ENCODE measurements around the gene PANX2. TPM values are rescaled to one million over a fixed set of nuclear protein-coding genes. Genes with fewer than 3 reads are reported as not detected.

Gene PANX2
- total RNA-seq, 1 donor = under 0.01 TPM

DNA sequence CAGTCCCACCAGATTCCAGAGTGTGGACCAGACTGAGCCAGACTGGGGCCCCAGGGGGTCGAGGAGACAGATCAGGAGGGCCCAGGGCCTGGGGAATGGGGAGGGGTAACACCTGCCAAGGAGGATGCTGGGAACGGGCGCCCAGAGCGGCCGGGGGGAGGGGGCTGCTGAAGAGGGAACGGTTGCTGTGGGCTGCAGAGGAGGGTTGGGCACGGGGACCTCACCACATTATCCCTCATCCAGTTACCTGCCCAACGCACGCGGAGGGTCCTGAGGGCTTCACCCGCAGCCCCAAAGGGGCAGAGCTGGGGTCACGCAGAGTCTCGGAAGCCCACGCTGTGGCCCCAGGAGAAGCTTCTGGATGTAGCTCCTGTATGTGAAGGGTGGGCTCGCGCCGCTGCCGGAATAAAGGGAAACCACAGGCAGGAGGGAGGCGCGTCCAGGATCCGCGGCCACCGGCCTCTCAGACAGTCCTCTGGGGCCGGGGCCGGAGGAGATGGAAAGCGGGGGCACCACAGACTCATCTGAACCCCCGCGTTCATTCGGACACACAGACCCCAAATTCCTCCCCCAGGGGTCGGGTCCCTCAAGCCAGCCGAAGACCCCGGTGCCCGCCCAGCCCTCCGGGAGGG lies 29.4 kb downstream of the PANX2 start:
- TF ChIP-seq, protein P1, sequence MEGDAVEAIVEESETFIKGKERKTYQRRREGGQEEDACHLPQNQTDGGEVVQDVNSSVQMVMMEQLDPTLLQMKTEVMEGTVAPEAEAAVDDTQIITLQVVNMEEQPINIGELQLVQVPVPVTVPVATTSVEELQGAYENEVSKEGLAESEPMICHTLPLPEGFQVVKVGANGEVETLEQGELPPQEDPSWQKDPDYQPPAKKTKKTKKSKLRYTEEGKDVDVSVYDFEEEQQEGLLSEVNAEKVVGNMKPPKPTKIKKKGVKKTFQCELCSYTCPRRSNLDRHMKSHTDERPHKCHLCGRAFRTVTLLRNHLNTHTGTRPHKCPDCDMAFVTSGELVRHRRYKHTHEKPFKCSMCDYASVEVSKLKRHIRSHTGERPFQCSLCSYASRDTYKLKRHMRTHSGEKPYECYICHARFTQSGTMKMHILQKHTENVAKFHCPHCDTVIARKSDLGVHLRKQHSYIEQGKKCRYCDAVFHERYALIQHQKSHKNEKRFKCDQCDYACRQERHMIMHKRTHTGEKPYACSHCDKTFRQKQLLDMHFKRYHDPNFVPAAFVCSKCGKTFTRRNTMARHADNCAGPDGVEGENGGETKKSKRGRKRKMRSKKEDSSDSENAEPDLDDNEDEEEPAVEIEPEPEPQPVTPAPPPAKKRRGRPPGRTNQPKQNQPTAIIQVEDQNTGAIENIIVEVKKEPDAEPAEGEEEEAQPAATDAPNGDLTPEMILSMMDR (IDR thresholded peaks at IDR 0.05; ENCODE audit: extremely low read depth, low read depth, low read length) = no peak
- peaks cover 22% of the 10 kb centered on the region for H4K20me1 ChIP-seq (ENCODE audit: insufficient read depth, low read length)
- peaks cover 9% of the 10 kb centered on the region for H3K4me1 ChIP-seq (ENCODE audit: insufficient read depth, low read length)
- H3K27ac ChIP-seq (ENCODE audit: low read depth, low read length) = no peak overlapping the region
- no peaks in the 10 kb centered on the region for H3K27me3 ChIP-seq (ENCODE audit: insufficient read depth, low read length)
- H3K9me3 ChIP-seq (ENCODE audit: low read depth, low read length) = no peaks in the 10 kb centered on the region
- H3K4me3 ChIP-seq (ENCODE audit: insufficient read depth, low read length) = peak overlapping the region; percentile 81
- H3K36me3 ChIP-seq (ENCODE audit: insufficient read depth, low read length) = peaks cover 14% of the 10 kb centered on the region
- peaks cover 31% of the 10 kb centered on the region for H3K79me2 ChIP-seq (ENCODE audit: insufficient read depth, low read length)
- no peak for DNase-seq (ENCODE audit: insufficient read length, low spot score, missing footprints)
- peak overlapping the region; percentile 75 for H3K4me2 ChIP-seq (ENCODE audit: insufficient read depth, low read length)
- no peak overlapping the region for H2AFZ ChIP-seq (ENCODE audit: low read length)

DNA sequence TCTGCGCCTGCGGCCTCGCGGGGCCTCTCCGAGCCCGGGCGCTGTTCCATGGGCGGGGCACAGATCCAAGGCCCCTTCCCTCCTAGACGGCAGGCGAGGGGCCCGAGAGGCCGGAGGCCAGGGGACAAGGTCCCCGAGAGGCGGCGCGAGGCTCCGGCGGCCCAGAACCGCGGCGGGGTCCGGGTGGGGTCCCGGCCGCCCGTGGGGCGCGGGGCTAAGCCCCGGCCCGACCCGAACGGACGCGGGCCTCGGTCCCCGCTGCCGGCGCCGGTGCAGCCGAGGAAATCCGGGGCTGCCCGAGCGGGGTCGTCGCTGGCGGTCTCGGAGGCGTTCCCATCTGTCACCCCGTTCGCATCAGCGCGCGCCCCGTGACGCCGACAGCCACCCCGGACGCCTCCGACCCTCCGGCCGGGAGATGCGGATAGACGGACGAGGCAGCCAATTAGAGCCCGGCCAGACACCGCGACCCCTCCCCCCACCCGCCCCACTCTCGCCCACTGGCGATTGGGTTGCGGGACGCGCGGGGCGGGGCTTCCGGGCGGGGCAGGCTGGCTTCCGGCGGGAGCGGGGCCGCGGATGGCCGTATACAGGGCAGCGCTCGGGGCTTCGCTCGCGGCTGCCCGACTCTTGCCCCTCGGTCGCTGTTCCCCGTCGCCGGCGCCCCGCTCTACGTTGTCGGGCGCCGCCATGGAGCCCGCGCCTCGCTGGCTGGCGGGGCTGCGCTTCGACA lies 30.1 kb downstream of the PANX2 start, which contains the start of gene SELENOO:
TSS of gene SELENOO (plus strand) at position 551 of the 730 bp plus-strand sequence. CDS start at position 577, 26 bp downstream.
- H3K36me3 ChIP-seq (ENCODE audit: insufficient read depth, low read length) = peaks cover 13% of the 10 kb centered on the region
- peak within 1 kb of the TSS; percentile 41 for H3K27ac ChIP-seq (ENCODE audit: low read depth, low read length)

DNA sequence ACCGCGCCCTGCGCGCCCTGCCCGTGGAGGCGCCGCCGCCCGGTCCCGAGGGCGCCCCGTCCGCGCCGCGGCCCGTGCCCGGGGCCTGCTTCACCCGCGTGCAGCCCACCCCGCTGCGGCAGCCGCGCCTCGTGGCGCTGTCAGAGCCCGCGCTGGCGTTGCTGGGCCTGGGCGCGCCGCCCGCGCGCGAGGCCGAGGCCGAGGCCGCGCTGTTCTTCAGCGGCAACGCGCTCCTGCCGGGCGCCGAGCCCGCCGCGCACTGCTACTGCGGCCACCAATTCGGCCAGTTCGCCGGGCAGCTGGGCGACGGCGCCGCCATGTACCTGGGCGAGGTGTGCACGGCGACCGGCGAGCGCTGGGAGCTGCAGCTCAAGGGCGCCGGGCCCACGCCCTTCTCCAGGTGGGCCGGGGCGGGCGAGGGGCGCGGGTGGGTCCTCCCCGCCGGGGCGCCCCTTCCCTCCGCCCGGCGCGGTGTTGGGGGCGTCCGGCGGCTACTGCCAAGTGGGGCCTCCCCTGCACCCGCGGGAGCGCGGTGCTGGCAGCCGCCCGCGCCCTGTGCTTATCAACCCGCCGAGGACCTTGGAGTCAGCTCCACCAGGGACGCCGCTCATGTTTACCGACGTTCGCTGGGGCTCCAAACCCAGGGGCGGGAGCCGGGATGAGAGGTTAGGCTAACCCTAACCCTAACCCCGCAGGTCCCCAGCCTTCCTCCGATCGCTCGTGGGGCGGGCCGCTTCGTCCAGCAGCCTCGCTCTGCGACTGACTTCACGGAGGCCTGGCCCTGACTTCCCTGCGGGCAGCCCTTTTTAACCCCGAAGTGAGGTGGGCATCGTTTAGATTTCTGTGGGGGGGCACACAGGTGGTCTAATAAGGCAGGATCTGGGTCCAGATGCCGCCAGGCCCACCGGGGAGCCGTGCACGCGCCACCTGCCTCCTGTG lies 30.9 kb downstream of the PANX2 start:
- no peaks in the 10 kb centered on the region for H3K27me3 ChIP-seq (ENCODE audit: insufficient read depth, low read length)
- peak overlapping the region; percentile 47 for H2AFZ ChIP-seq (ENCODE audit: low read length)
- peak overlapping the region; percentile 81 for H3K4me3 ChIP-seq (ENCODE audit: insufficient read depth, low read length)
- H3K79me2 ChIP-seq (ENCODE audit: insufficient read depth, low read length) = peaks cover 42% of the 10 kb centered on the region
- peak overlapping the region; percentile 94 for H3K4me2 ChIP-seq (ENCODE audit: insufficient read depth, low read length)
- H3K27ac ChIP-seq (ENCODE audit: low read depth, low read length) = peak overlapping the region; percentile 41
- H3K9me3 ChIP-seq (ENCODE audit: low read depth, low read length) = no peaks in the 10 kb centered on the region
- TF ChIP-seq, protein P1 (IDR thresholded peaks at IDR 0.05; ENCODE audit: extremely low read depth, low read depth, low read length) = no peak
- H3K36me3 ChIP-seq (ENCODE audit: insufficient read depth, low read length) = peaks cover 19% of the 10 kb centered on the region
- DNase-seq (ENCODE audit: insufficient read length, low spot score, missing footprints) = peak; percentile 96
- H3K4me1 ChIP-seq (ENCODE audit: insufficient read depth, low read length) = peaks cover 9% of the 10 kb centered on the region
- peaks cover 24% of the 10 kb centered on the region for H4K20me1 ChIP-seq (ENCODE audit: insufficient read depth, low read length)

More for the DNA sequence above, 30.1 kb downstream of the PANX2 start, which contains the start of gene SELENOO:
- TF ChIP-seq, protein P1 (IDR thresholded peaks at IDR 0.05; ENCODE audit: extremely low read depth, low read depth, low read length) = no peak
- Histone ChIP-seq H2AFZ (ENCODE audit: low read length) (peak within 1 kb of the TSS; percentile 47), H3K79me2 (ENCODE audit: insufficient read depth, low read length) (peaks cover 37% of the 10 kb centered on the region), H3K4me2 (ENCODE audit: insufficient read depth, low read length) (peak within 1 kb of the TSS; percentile 94), H4K20me1 (ENCODE audit: insufficient read depth, low read length) (peaks cover 22% of the 10 kb centered on the region), H3K4me3 (ENCODE audit: insufficient read depth, low read length) (peak within 1 kb of the TSS; percentile 81), H3K9me3 (ENCODE audit: low read depth, low read length) (no peaks in the 10 kb centered on the region), H3K4me1 (ENCODE audit: insufficient read depth, low read length) (peaks cover 9% of the 10 kb centered on the region), H3K27me3 (ENCODE audit: insufficient read depth, low read length) (no peaks in the 10 kb centered on the region)
- peak; percentile 100 for DNase-seq (ENCODE audit: insufficient read length, low spot score, missing footprints)
